Measurements from ENCODE around the gene EPHA8.

EPHA8 gene

GRCh38 chr1:22625262-22625925 lies 62.1 kb downstream of the EPHA8 start:
- DNase-seq, result no peak

- no peak for DNase-seq
Measured at GRCh38 chr1:22626237-22627157, 63.2 kb downstream of the EPHA8 start.

- DNase-seq, result no peak
Measured at GRCh38 chr1:22627331-22627730, 64.0 kb downstream of the EPHA8 start.

GRCh38 chr1:22628698-22629444 lies 65.6 kb downstream of the EPHA8 start:
- DNase-seq, result no peak

- DNase-seq, result no peak
Measured at GRCh38 chr1:22629886-22630285, 66.6 kb downstream of the EPHA8 start.

GRCh38 chr1:22633697-22634463 lies 70.6 kb downstream of the EPHA8 start:
- DNase-seq, result no peak

- DNase-seq, result no peak
Measured at GRCh38 chr1:22635436-22635835, 72.1 kb downstream of the EPHA8 start.

- DNase-seq, result no peak
Measured at GRCh38 chr1:22636353-22636752, 73.1 kb downstream of the EPHA8 start, which contains the start of gene C1QA. Gene C1QA (plus strand): TSS chr1:22636628. CDS start chr1:22637617, 989 bp downstream.

GRCh38 chr1:22636927-22637326 lies 73.6 kb downstream of the EPHA8 start:
- DNase-seq, result no peak

- DNase-seq, result no peak
Measured at GRCh38 chr1:22637907-22638445, 74.7 kb downstream of the EPHA8 start.

GRCh38 chr1:22638476-22639234 lies 75.4 kb downstream of the EPHA8 start:
- DNase-seq, result no peak

- DNase-seq, result no peak
Measured at GRCh38 chr1:22639286-22639685, 76.0 kb downstream of the EPHA8 start.

- DNase-seq, result no peak
Measured at GRCh38 chr1:22641247-22641646, 78.0 kb downstream of the EPHA8 start.

GRCh38 chr1:22641906-22642636 lies 78.8 kb downstream of the EPHA8 start:
- peak; percentile 36 for DNase-seq

GRCh38 chr1:22643381-22643780 lies 80.1 kb downstream of the EPHA8 start, which contains the start of gene C1QC:
Gene C1QC (plus strand): TSS chr1:22643633. CDS start chr1:22644024, 391 bp downstream.
- DNase-seq, result no peak

GRCh38 chr1:22643928-22644327 lies 80.6 kb downstream of the EPHA8 start:
- DNase-seq, result no peak

- no peak for DNase-seq
Measured at GRCh38 chr1:22645931-22646330, 82.6 kb downstream of the EPHA8 start.

GRCh38 chr1:22646384-22646783 lies 83.1 kb downstream of the EPHA8 start:
- DNase-seq, result no peak

GRCh38 chr1:22650089-22650693 lies 86.9 kb downstream of the EPHA8 start:
- DNase-seq, result no peak
